Measurements from ENCODE around the gene IL12RB1. TPM values are rescaled to one million over a fixed set of nuclear protein-coding genes. Genes with fewer than 3 reads are reported as not detected.

IL12RB1 gene
- total and polyA plus RNA-seq, 2 of the 8 experiments (the other 6 are each of a cell fraction or from before 2014, with no cell fraction given): 0.03 TPM; not detected in 1

DNA sequence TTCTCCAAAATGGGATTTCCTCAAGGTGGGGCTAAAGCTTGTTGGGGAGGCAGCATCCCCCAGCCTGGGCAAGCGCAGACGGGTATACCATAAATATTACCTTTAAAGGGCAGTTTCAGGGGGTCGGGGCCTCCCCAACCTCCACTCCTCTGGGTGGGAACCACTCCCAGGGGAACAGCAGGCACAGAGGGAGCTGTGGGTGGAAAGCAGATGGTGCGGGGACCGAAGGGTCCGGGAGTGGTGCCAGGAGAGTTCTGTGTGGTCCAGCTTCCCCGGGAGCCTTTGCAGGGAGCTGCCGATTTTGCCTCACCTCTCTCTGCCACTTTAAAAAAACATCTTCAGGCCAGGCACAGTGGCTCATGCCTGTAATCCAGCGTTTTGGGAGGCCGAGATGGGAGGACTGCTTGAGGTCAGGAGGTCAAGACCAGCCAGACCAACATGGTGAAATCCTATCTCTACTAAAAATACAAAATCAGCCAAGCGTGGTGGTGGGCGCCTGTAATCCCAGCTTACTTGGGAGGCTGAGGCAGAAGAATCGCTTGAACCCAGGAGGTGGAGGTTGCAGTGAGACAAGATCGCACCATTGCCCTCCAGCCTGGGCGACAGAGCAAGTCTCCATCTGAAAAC is 16.3 kb upstream of the IL12RB1 start:
- H4K91ac ChIP-seq (replicated peaks; ENCODE audit: insufficient read length, low read length): no peak overlapping the region
- no peak for FAIRE-seq

More for the DNA sequence above, 16.3 kb upstream of the IL12RB1 start:
- Histone ChIP-seq H4K8ac (ENCODE audit: extremely low read depth, insufficient read depth, low read length) (no peak overlapping the region), H3K4me1 (replicated peaks in 1 of 4; ENCODE audit: control insufficient read depth in 3 of 4, insufficient read depth in 4 of 4, low read length in 3 of 4) (peaks cover under 1 to 14% (median 7%) of the 10 kb centered on the region in 4 experiments; a peak in 6 of 7 replicates), H3K56ac (replicated peaks; ENCODE audit: insufficient read length, low read depth, low read length) (no peak overlapping the region), H3K4me2 (ENCODE audit: insufficient read depth in 1 of 2, low read depth in 2 of 2, low read length in 2 of 2) (no peak overlapping the region), H2BK20ac (ENCODE audit: low read length) (no peak overlapping the region), H3K79me1 (ENCODE audit: low read depth, low read length) (no peaks in the 10 kb centered on the region), H3K9ac (replicated peaks in 1 of 4; ENCODE audit: extremely low read depth in 1 of 4, low read depth in 3 of 4, low read length in 3 of 4) (no peak overlapping the region), H4K5ac (ENCODE audit: insufficient read length, low read depth, low read length) (no peak overlapping the region), H3K4ac (replicated peaks; ENCODE audit: insufficient read length, low read depth, low read length) (no peak overlapping the region), H3K23me2 (ENCODE audit: low read depth, low read length) (peaks cover 7% of the 10 kb centered on the region; the same call in 1 of the 2 replicates), H2BK15ac (ENCODE audit: low read length) (no peak overlapping the region), H3K9me3 (ENCODE audit: insufficient read depth in 2 of 2, low read depth in 1 of 2, low read length in 1 of 2) (no peaks in the 10 kb centered on the region), H3K18ac (ENCODE audit: extremely low read depth, low read length) (no peak overlapping the region), H3K36me3 (ENCODE audit: control insufficient read depth in 2 of 4, insufficient read depth in 4 of 4, low read length in 3 of 4) (no peaks in the 10 kb centered on the region), H3K27ac (ENCODE audit: low read depth, low read length) (no peak overlapping the region), H2AK5ac (ENCODE audit: low read depth, low read length) (peak overlapping the region; percentile 75; the same call in 1 of the 2 replicates), H3K79me2 (ENCODE audit: control insufficient read depth in 1 of 2, insufficient read depth in 2 of 2, low read length in 2 of 2) (no peaks in the 10 kb centered on the region), H3K23ac (ENCODE audit: insufficient read length) (no peak overlapping the region), H3K4me3 (ENCODE audit: extremely low read depth in 1 of 4, insufficient read depth in 2 of 4, low read depth in 3 of 4, low read length in 4 of 4) (no peak overlapping the region), H2BK120ac (replicated peaks; ENCODE audit: low read depth, low read length) (no peak overlapping the region), H4K20me1 (replicated peaks in 1 of 2; ENCODE audit: control insufficient read depth in 1 of 2, insufficient read depth in 2 of 2, low read length in 2 of 2) (no peaks in the 10 kb centered on the region), H2AFZ (ENCODE audit: low read length) (no peak overlapping the region), H2BK12ac (ENCODE audit: low read depth, low read length) (no peak overlapping the region), H2BK5ac (ENCODE audit: low read depth, low read length) (no peak overlapping the region), H3K14ac (ENCODE audit: insufficient read length) (no peak overlapping the region), H3K27me3 (replicated peaks in 1 of 4; ENCODE audit: control insufficient read depth in 3 of 4, extremely low read depth in 1 of 4, insufficient read depth in 3 of 4, low read length in 3 of 4) (peaks cover 0 to 6% (median 5%) of the 10 kb centered on the region in 4 experiments; a peak in 4 of 7 replicates)
- DNase-seq (ENCODE audit: low read depth in 1 of 2, low spot score in 2 of 2): no peak
- ChIA-PET POLR2A (ENCODE audit: partially characterized antibody) (interaction anchor here (0.6 kb wide), 1 partner anchor 46 kb away, joined by 3 read pairs; no protein-coding TSS in a partner anchor), CTCF (ENCODE audit: partially characterized antibody) (interaction anchor here (1.1 to 2.2 kb wide), 4 partner anchors 33 to 285 kb away, joined by 3 to 6 read pairs (median 4); no protein-coding TSS in a partner anchor)
- TF ChIP-seq CHD1 (IDR thresholded peaks at IDR 0.05; ENCODE audit: low read depth, low read length) (no peak), MAFK (IDR thresholded peaks at IDR 0.05; ENCODE audit: low read depth, low read length) (no peak), SIRT6 (IDR thresholded peaks at IDR 0.05; ENCODE audit: low read length) (no peak), JUN (IDR thresholded peaks at IDR 0.05; ENCODE audit: low read depth, low read length) (no peak), SP2 (IDR thresholded peaks at IDR 0.05; ENCODE audit: low read length) (no peak), CBX5 (IDR thresholded peaks at IDR 0.05; ENCODE audit: low read depth, low read length) (no peak)
- TF ChIP-seq, protein P1, sequence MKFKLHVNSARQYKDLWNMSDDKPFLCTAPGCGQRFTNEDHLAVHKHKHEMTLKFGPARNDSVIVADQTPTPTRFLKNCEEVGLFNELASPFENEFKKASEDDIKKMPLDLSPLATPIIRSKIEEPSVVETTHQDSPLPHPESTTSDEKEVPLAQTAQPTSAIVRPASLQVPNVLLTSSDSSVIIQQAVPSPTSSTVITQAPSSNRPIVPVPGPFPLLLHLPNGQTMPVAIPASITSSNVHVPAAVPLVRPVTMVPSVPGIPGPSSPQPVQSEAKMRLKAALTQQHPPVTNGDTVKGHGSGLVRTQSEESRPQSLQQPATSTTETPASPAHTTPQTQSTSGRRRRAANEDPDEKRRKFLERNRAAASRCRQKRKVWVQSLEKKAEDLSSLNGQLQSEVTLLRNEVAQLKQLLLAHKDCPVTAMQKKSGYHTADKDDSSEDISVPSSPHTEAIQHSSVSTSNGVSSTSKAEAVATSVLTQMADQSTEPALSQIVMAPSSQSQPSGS (IDR thresholded peaks at IDR 0.05; ENCODE audit: low read length): no peak
- TF ChIP-seq, protein P2, sequence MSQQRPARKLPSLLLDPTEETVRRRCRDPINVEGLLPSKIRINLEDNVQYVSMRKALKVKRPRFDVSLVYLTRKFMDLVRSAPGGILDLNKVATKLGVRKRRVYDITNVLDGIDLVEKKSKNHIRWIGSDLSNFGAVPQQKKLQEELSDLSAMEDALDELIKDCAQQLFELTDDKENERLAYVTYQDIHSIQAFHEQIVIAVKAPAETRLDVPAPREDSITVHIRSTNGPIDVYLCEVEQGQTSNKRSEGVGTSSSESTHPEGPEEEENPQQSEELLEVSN (IDR thresholded peaks at IDR 0.05): no peak
- 89% methylated on average over 15 of the region's 15 CpGs; no CpG with 5 or more reads in 1 of the 2 experiments for WGBS, 2 experiments (ENCODE audit: extremely low coverage in 1 of 2, insufficient coverage in 1 of 2, insufficient read length in 1 of 2, insufficient replicate concordance in 2 of 2, low coverage in 1 of 2, low lambda C conversion rate in 2 of 2, missing lambda C conversion rate in 1 of 2)
